D721Med (cell line): ENCODE results near the gene PLAC8L1.
"Not testable (repeated sequence)": the region's sequence is repeated elsewhere in the genome, so short reads cannot be mapped to it uniquely, and the experiment has no call there.

Experiments
- DNase-seq: peaks from one replicate; pipeline ENCODE4 v3.0.0; 2011; ENCODE audit warnings: low spot score; ENCODE audit not compliant: insufficient read length
- FAIRE-seq: peaks from 2 replicates; lab custom pipeline; 2011; peaks lifted over from hg19 to GRCh38; lab: Jason Lieb, UNC
- TF ChIP-seq, protein P1 (sequence below): IDR thresholded peaks from 2 replicates; pipeline ENCODE4 v1.5.1; 2012; ENCODE audit warnings: mild to moderate bottlenecking, control low read depth; ENCODE audit not compliant: insufficient read depth; ENCODE audit errors: missing control alignments

Gene PLAC8L1

DNA sequence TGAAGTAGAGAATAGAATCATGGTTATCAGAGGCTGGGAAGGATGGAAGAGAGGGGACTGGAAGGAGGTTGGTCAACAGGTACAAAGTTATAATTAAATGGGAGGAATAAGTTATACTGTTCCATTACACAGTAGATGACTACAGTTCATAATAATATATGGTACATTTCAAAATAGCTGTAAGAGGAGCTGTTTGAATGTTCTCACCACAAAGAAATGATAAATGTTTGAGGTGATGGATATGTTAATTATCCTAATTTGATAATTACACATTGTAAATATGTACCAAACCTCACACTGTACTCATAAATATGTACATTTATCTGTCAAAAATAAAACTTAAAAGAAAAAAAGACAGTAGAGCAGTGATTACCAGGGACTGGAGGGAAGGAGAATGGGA, 12.9 kb upstream of the PLAC8L1 start:
- TF ChIP-seq, protein P1, sequence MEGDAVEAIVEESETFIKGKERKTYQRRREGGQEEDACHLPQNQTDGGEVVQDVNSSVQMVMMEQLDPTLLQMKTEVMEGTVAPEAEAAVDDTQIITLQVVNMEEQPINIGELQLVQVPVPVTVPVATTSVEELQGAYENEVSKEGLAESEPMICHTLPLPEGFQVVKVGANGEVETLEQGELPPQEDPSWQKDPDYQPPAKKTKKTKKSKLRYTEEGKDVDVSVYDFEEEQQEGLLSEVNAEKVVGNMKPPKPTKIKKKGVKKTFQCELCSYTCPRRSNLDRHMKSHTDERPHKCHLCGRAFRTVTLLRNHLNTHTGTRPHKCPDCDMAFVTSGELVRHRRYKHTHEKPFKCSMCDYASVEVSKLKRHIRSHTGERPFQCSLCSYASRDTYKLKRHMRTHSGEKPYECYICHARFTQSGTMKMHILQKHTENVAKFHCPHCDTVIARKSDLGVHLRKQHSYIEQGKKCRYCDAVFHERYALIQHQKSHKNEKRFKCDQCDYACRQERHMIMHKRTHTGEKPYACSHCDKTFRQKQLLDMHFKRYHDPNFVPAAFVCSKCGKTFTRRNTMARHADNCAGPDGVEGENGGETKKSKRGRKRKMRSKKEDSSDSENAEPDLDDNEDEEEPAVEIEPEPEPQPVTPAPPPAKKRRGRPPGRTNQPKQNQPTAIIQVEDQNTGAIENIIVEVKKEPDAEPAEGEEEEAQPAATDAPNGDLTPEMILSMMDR = no peak
- DNase-seq (no peak), FAIRE-seq (no peak)

DNA sequence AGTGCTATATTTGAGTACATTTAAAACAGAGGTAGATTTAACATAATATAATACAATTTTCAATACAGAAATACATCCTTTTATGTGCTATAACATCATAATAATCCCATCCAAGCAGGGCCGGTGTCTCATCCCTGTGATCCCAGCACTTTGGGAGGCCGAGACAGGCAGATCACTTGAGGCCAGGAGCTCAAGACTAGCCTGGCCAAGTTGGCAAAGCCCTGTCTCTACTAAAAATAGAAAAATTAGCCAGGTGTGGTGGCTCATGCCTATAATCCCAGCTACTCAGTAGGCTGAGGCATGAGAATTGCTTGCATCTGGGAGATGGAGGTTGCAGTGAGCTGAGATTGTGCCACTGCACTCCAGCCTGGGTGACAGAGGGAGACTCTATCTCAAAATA, 11.8 kb upstream of the PLAC8L1 start:
- not testable (repeated sequence) for FAIRE-seq, DNase-seq

DNA sequence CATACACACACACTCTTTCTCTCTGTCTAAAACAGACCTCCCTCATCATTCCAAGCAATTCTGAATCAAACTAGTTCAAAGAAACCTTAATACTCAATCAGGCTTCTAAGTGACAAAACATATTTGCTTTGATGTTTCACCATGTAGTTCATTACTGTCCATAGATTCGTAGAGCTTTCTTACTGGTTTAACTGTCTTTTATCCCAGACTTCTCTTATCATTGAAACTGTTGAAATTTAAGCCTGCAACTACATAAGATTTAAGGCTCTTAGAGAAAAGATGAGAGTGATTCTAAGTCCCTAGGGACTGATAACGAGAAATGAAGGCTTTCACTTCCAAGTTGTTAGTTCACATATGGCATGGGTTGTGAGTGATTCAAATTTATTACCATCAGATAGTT, 11.0 kb upstream of the PLAC8L1 start:
- TF ChIP-seq, protein P1 = no peak
- FAIRE-seq (no peak), DNase-seq (no peak)

DNA sequence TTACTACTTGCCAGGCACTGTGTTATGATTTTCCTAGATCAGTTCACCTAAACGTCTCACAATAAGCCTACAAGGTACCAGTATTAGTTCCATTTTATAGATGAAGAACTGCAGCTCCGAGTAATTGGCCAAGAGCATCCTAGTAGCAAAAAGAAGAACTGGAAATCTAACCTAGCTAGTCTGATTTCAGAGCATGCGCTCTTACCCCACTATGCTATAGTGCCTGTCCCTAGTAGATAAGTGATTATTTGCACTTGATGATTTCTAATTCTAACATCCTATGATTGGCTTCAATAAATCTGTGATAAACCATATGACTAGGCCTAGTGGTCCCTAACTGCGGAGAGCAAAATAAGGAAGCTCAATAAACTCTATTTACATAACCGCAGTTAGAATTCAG, 7.1 kb upstream of the PLAC8L1 start:
- DNase-seq (no peak), FAIRE-seq (no peak)
- TF ChIP-seq, protein P1 = no peak

DNA sequence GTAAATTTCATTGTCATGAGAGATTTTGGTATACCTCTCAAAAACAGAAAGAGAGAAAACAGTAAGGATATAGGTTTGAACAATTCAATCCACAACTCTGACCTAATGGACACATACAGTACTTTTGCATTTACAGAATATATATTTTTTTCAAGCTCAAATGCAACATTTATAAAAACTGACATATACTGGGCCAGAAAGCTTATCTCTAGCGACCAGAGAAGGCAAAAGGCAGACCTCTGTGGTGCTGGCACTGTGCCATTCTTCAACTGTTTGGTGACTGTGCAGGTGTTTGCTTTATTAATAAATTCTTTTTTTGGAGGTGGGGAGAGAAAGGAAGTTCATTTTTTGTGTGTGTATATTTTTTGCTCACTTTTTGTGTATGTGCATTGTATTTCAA, 6.0 kb upstream of the PLAC8L1 start:
- no peak for FAIRE-seq
- TF ChIP-seq, protein P1 = no peak
- no peak for DNase-seq

DNA sequence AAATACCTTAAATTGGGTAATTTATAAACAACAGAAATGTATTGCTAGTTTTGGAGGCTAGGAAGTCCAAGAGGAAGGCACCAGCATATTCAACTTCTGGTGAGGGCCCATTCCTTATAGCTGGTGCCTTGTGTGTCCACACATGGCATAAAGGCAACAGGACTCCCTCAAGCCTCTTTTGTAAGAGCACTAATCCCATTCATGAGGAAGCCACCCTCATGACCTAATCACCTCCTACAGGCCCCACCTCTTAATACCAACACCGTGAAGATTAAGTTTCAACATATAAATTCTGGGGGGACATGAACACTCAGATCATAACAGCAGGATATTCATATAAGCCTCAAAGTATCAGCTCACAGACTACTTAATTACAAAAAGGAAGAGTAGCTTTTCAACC, 4.0 kb upstream of the PLAC8L1 start:
- DNase-seq (no peak), FAIRE-seq (no peak)
- TF ChIP-seq, protein P1 = no peak

DNA sequence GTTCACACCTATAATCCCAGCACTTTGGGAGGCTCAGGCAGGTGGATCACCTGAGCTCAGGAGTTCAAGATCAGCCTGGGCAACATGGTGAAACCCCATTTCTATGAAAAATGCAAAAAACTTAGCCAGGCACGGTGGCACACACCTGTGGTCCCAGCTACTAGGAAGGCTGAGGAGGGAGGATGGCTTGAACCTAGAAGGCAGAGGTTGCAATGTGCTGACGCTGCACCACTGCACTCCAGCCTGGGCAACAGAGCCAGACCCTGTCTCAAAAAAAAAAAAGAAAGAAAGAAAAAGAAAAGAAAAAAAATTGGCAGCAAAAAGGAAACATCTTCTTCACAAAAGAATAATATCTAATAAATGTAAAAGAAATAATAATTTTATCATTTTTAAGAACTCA, 3.5 kb upstream of the PLAC8L1 start:
- not testable (repeated sequence) for FAIRE-seq, DNase-seq

DNA sequence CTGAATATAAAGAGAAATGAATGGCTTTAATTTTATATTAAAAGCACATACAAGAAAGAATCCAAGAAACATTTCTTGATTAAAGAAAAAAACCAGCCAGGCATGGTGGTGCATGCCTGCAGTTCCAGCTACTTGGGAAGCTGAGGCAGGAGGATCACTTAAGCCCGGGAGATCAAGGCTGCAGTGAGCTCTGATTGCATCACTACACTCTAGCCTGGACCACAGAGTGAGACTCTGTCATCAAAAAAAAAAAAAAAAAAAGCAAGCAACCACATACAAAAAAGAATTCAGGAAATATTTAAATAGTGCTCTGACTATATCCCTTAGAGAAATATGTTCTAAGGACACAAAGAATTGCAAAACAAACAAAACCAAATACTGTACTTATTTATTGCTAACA, 2.5 kb upstream of the PLAC8L1 start:
- DNase-seq = no peak
- FAIRE-seq = no peak
- TF ChIP-seq, protein P1 = no peak
